ENCODE results near the gene MARCOL.

DNA sequence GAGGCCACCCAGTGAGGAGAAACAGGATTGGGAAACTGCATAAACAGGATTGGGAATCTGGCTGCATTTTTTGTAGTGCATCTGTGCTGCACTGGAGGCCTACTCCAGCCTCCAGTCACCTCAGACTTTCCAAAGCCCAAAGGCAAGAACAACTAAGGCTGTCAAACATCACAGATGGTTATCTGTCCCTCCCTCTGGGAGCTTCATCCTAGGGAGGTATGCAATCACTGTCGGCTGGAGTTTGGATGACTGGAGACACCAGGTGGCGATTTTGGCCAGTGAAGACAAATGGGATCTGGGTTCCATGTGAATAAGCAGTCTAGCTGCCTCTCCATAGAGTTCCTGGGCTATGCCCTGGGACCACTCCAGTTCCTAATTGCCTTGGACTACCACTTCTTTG, 21.0 kb downstream of the MARCOL start:
- TF ChIP-seq, protein P1, sequence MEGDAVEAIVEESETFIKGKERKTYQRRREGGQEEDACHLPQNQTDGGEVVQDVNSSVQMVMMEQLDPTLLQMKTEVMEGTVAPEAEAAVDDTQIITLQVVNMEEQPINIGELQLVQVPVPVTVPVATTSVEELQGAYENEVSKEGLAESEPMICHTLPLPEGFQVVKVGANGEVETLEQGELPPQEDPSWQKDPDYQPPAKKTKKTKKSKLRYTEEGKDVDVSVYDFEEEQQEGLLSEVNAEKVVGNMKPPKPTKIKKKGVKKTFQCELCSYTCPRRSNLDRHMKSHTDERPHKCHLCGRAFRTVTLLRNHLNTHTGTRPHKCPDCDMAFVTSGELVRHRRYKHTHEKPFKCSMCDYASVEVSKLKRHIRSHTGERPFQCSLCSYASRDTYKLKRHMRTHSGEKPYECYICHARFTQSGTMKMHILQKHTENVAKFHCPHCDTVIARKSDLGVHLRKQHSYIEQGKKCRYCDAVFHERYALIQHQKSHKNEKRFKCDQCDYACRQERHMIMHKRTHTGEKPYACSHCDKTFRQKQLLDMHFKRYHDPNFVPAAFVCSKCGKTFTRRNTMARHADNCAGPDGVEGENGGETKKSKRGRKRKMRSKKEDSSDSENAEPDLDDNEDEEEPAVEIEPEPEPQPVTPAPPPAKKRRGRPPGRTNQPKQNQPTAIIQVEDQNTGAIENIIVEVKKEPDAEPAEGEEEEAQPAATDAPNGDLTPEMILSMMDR (IDR thresholded peaks at IDR 0.05) = no peak
- TF ChIP-seq POLR2A (IDR thresholded peaks at IDR 0.05) = no peak

Measured in esophagus squamous epithelium (tissue), 4 donors.